ENCODE measurements around the gene FBXL22.

DNA sequence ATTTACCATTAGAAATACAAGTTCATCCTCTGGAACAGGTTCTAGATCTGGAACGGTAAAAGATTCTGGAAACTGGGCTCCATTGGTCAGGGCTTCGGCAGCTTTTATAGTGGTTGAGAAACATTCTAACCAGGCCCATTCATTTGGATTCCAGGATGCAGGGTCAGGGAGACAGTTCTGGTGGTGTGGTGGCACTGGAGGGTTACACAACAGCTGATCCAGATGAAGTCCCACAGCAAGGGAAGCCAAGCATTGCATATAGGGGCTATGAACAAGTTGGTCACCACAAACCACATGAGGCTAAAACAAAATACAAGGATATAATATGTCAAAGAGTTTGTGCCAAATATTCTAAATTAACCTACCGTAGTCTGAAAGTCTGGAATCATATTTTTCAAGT, 43.0 kb downstream of the FBXL22 start:
- TF ChIP-seq CTCF (IDR thresholded peaks at IDR 0.05) (no peak), POLR2A (IDR thresholded peaks at IDR 0.05) (no peak), POLR2AphosphoS5 (IDR thresholded peaks at IDR 0.05) (no peak)

All from prostate gland (tissue), 2 donors.